GM21360 (cell line): Measurements from ENCODE around the gene SLC25A13.
"Not testable (repeated sequence)": the region's sequence is repeated elsewhere in the genome, so short reads cannot be mapped to it uniquely, and the experiment has no call there.

Source experiments
- ATAC-seq: cut with Tn5 transposase; IDR thresholded peaks from one replicate; pipeline ENCODE4 v1.9.1; 2021; ENCODE audit warnings: mild to moderate bottlenecking, moderate library complexity; ENCODE audit not compliant: unreplicated experiment

Gene SLC25A13, protein sequence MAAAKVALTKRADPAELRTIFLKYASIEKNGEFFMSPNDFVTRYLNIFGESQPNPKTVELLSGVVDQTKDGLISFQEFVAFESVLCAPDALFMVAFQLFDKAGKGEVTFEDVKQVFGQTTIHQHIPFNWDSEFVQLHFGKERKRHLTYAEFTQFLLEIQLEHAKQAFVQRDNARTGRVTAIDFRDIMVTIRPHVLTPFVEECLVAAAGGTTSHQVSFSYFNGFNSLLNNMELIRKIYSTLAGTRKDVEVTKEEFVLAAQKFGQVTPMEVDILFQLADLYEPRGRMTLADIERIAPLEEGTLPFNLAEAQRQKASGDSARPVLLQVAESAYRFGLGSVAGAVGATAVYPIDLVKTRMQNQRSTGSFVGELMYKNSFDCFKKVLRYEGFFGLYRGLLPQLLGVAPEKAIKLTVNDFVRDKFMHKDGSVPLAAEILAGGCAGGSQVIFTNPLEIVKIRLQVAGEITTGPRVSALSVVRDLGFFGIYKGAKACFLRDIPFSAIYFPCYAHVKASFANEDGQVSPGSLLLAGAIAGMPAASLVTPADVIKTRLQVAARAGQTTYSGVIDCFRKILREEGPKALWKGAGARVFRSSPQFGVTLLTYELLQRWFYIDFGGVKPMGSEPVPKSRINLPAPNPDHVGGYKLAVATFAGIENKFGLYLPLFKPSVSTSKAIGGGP

DNA sequence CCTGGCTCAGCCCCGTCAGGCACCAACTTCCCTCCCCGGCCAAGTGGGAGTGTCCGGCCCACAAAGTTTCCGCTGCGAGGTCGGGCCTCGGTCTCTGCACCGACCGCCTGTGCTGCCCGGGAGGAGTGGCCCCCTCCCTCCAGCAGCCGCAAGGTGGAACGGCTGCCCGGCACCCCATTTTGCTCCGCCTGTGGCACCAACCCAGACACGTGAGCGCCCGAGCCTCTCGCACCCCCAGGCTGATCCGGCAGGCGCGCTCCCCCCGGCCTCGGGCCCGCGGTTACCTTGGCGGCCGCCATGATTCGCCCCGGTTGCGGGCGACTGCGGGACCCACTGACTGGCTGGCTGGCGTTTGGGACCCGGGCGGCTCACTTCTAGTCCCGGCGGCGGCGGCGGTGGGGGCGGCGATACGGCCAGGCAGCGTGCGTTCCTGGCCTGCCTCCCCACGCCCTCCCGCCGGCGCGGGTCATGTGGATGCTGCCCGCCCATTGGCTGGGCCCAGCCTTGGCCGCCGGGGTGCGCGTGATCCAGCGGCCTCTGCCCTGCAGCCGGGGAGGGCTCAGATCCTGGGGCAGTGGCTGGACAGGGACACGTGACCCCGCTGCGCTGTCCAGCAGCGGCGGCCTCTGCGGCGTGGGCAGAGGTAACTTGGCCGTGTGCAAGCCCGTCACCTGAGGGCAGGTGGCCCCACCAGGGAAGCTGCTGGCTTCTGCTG is at the start of gene SLC25A13:
TSS of gene SLC25A13 (minus strand) at position 441 of the 715 bp plus-strand sequence. CDS start at position 299, 142 bp downstream.
- peak; percentile 71 for ATAC-seq

DNA sequence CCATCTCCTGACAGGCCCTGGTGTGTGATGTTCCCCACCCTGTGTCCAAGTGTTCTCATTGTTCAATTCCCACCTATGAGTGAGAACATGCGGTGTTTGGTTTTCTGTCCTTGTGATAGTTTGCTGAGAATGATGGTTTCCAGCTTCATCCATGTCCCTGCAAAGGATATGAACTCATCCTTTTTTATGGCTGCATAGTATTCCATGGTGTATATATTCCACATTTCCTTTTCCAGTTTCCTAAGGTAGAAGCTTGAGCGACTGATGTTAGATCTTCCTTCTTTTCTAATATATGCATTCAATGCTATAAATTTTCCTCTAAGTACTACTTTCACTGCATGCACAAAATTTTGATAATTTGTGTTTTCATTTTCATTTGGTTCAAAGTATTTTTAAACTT is 44.0 kb upstream of the SLC25A13 start:
- ATAC-seq, result not testable (repeated sequence)

DNA sequence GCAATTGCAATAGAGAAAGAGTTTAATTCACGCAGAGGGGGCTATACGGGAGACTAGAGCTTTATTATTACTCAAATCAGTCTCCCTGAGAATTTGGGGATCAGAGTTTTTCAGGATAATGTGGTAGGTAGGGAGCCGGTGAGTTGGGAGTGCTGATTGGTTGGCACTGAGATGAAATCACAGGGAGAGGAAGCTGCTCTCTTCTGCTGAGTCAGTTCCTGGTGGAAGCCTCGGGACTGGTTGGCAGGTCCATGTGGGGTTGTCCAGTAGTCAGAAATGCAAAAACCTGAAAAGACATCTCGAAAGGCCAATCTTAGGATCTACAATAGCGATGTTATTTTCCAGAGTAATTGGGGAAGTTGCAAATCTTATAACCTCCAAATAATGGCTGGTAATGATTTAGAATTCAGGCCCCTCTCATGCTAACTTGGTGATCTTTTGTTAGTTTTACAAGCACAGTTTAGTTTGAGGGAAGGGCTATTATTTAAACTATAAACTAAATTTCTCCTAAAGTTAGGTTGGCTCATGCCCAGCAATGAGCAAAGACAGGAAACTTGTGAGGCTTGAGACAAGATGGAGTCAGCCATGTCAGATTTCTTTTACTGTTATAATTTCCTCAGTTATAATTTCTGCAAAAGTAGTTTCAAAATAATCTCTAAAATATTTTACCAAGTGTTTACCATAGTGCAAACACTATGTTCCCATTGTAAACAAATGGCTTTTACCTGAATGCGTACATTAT is 39.4 kb upstream of the SLC25A13 start:
- no peak for ATAC-seq

GRCh38 chr7:96359876-96360275 is 38.0 kb upstream of the SLC25A13 start:
- ATAC-seq, result no peak

GRCh38 chr7:96358236-96358971 is 36.5 kb upstream of the SLC25A13 start:
- ATAC-seq, result not testable (repeated sequence)

GRCh38 chr7:96355990-96356506 is 34.1 kb upstream of the SLC25A13 start:
- ATAC-seq, result no peak

DNA sequence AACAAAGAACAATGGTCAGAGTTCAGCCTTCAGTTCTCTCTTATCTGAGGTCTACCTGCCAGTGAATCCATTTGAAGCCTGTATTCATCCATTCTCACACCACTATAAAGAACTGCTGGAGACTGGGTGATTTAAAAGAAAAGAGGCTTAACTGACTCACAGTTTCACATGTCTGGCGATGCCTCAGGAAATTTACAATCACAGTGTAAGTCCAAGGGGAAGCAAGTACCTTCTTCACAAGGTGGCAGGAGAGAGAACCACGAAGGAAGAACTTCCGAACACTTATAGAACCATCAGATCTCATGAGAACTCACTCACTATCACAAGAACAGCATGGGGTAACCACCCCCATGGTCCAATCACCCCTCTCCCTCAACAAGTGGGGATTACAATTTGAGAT is 33.0 kb upstream of the SLC25A13 start:
- ATAC-seq, result no peak

DNA sequence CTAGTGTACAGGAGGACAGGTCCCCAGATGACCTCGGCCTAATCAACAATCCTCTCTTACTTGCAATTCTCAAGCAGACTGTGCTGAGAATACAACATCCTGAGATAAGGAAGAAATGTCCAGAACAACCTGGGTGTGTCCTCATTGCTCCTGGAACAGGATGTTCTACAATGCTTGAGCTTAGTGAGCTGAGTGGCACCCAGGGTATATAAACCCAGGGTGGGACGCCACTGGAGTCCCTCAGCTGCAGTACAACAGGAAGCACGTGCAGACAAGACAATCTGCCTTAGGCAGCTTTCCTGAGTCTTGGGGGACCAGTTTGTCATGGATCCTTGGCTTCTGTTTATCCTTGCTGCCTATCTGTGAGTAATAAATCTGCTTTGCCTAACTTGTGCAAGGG is 27.7 kb upstream of the SLC25A13 start:
- no peak for ATAC-seq

- ATAC-seq, result no peak
Observed at GRCh38 chr7:96347471-96347870, 25.6 kb upstream of the SLC25A13 start.

GRCh38 chr7:96346293-96346953 is 24.5 kb upstream of the SLC25A13 start:
- ATAC-seq, result no peak

GRCh38 chr7:96344236-96344635 is 22.3 kb upstream of the SLC25A13 start:
- ATAC-seq, result peak; percentile 60

DNA sequence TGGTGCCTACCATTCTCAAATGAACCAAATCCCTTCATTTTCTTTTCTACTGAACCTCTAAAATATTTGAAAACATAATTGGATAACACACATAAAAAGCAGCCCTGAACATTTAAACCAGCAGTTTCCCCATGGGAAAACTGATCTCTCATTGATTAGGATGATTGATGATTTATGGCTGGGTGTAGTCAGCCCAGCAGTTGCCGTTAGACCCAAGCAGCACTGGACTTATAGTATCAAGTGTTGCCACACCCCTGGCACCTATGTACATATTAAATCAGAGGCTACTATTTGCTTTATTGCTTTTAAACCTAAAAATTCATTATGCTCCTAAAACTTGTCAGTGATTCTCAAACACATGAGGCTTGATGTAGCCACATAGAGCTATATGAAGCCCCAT is 20.2 kb upstream of the SLC25A13 start:
- no peak for ATAC-seq

GRCh38 chr7:96337519-96337918 is 15.6 kb upstream of the SLC25A13 start:
- ATAC-seq, result no peak

DNA sequence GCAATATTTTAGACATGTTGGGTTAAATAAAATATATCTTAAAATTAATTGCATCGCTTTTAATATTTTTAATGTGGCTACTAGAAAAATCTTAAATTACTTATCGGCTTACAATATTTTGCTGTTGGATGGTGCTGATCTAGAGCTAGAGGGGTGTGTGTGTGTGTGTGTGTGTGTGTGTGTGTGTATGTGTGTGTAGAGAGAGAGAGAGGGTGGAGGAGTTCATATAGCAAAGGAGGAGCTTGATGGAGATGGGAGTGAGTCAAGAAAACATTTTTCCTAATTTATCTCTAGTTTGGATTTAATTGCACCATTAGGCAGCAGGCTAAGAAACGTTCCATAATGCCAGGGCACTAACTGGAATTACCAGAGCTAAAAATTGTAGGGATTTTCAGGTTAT is 10.4 kb upstream of the SLC25A13 start:
- ATAC-seq, result no peak

GRCh38 chr7:96331775-96332174 is 9.9 kb upstream of the SLC25A13 start:
- ATAC-seq, result no peak

GRCh38 chr7:96331233-96331632 is 9.3 kb upstream of the SLC25A13 start:
- no peak for ATAC-seq

DNA sequence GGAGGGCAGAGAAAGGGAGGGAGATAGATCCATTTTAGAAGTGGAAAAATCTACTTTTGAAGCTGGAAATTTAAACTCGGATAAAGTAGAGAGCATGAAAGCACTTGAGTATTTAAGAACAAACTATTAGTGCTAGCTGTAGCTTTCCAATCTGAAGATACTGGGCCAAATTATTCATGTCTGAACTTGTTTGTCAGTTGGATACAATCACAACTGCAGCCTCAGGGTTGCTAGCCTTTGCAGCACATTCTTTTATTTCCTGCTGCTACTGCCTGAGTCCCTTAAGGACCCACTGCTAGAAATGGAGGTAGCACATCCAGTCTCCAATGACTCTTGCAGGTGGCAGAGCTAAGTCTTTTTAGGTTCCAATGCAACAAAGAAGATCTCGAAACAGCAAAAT is 8.3 kb upstream of the SLC25A13 start:
- ATAC-seq, result no peak

GRCh38 chr7:96329241-96329640 is 7.3 kb upstream of the SLC25A13 start:
- ATAC-seq, result no peak

DNA sequence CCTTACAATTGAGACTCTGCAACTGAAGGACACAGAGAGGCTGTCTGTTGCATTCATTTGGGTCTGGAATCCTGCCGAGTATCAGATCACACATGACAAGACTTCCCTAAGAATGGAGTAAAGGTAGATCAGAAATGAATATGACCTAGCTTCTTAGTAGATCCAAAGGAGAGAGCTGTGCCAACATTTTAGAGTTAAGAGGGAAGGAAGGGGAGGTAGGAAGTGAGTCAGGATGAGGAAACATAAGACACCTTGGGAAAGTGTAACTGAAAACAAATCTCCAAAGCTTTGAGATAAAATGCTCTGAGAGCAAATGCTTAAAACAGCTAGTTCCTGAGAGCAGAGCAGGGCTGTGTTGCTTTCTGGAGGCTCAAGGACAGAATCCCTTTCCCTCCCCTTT is 6.1 kb upstream of the SLC25A13 start:
- ATAC-seq, result no peak

DNA sequence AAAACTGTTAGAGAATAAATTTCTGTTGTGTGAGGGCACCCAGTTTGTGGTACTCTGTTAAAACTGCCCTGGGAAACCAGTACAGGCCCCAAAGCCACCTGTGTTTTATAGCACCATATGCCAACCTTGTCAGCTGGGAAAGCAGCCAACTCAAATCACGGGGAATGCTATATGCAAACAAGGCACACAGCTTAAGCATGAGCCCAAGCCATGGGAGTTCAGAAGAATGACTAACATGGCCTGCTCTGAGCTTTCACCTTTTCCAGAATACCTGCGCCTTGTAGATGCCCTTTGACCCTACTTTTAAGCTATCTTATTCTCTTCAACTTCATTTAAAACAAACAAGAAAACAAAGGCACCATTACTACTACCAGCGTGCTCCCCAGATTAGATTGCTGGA is 5.5 kb upstream of the SLC25A13 start:
- ATAC-seq, result no peak
